Measurements from ENCODE around the gene MIEN1. TPM values are rescaled to one million over a fixed set of nuclear protein-coding genes. Genes with fewer than 3 reads are reported as not detected.

Gene MIEN1
- total and polyA plus RNA-seq, 2 donors (not counting 1 experiment from before 2014, with no cell fraction given) = 41.1 to 63.2 TPM

DNA sequence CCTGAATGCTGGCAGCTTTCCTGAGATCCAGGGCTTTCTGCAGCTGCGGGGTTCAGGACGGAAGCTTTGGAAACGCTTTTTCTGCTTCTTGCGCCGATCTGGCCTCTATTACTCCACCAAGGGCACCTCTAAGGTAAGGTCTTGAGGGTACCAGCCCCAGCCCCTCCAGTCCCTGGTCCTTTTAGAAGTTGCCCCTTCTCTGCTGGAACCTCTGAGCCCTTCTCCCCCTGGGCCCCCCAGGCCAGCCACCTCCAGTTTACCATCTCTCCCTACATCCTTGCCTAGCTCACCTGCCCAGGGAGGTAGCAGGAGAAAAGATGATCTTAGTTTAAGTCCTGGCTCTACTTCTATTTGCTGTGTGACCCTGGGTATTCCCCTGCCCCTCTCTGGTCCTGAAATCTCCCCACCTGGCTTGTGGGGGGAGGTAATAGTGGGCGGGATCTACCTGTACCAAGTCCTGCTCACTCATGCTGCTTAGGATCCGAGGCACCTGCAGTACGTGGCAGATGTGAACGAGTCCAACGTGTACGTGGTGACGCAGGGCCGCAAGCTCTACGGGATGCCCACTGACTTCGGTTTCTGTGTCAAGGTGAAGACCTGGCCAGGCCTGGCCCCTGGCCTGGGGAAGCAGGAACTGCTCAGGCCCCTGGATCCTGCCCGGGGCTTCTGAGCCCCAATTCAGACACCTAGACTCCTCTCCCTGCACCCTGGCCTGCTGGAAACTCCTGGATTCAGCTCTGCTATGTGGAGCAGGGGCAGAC is 13.9 kb upstream of the MIEN1 start:
- TF ChIP-seq, protein P1, sequence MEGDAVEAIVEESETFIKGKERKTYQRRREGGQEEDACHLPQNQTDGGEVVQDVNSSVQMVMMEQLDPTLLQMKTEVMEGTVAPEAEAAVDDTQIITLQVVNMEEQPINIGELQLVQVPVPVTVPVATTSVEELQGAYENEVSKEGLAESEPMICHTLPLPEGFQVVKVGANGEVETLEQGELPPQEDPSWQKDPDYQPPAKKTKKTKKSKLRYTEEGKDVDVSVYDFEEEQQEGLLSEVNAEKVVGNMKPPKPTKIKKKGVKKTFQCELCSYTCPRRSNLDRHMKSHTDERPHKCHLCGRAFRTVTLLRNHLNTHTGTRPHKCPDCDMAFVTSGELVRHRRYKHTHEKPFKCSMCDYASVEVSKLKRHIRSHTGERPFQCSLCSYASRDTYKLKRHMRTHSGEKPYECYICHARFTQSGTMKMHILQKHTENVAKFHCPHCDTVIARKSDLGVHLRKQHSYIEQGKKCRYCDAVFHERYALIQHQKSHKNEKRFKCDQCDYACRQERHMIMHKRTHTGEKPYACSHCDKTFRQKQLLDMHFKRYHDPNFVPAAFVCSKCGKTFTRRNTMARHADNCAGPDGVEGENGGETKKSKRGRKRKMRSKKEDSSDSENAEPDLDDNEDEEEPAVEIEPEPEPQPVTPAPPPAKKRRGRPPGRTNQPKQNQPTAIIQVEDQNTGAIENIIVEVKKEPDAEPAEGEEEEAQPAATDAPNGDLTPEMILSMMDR (IDR thresholded peaks at IDR 0.05) = no peak
- TF ChIP-seq EZH2 (IDR thresholded peaks at IDR 0.05; ENCODE audit: borderline replicate concordance, insufficient read depth, low read depth, low read length, poor library complexity, severe bottlenecking) = no peak
- H3K4me1 Mint-ChIP-seq = peaks cover 16% of the 10 kb centered on the region
- 92% methylated on average over 16 of the region's 16 CpGs for WGBS (ENCODE audit: insufficient coverage)
- Histone ChIP-seq H3K4me1 (ENCODE audit: control insufficient read depth in 2 of 2, insufficient read depth in 2 of 2, low read length in 2 of 2) (peaks cover 13 to 16% of the 10 kb centered on the region in 2 donors), H3K9me3 (ENCODE audit: control extremely low read depth in 1 of 3, control insufficient read depth in 2 of 3, insufficient read depth in 1 of 3, low read length in 2 of 3) (no peaks in the 10 kb centered on the region), H3K4me3 (ENCODE audit: control extremely low read depth in 1 of 5, extremely low read depth in 1 of 5, insufficient read depth in 1 of 5, low read depth in 2 of 5, low read length in 4 of 5) (no peak overlapping the region), H3K4me2 (replicated peaks; ENCODE audit: low read depth, low read length, poor library complexity, severe bottlenecking) (no peak overlapping the region), H3K27ac (ENCODE audit: low read length in 2 of 2) (no peak overlapping the region), H3K79me2 (ENCODE audit: control insufficient read depth, insufficient read depth, low read length) (no peaks in the 10 kb centered on the region), H3K27me3 (replicated peaks in 1 of 4; ENCODE audit: control extremely low read depth in 1 of 4, control insufficient read depth in 3 of 4, insufficient read depth in 4 of 4, low read length in 3 of 4) (peaks cover 0 to 16% (median 3%) of the 10 kb centered on the region in 4 experiments), H2AFZ (ENCODE audit: insufficient read depth, low read depth, low read length, poor library complexity, severe bottlenecking) (no peak overlapping the region), H3K36me3 (replicated peaks in 1 of 2; ENCODE audit: control extremely low read depth in 1 of 2, control insufficient read depth in 1 of 2, extremely low read depth in 1 of 2, insufficient read depth in 2 of 2, low read length in 1 of 2) (no peaks in the 10 kb centered on the region), H3K9ac (ENCODE audit: low read length) (no peak overlapping the region), H4K20me1 (ENCODE audit: control insufficient read depth, insufficient read depth, low read length, poor library complexity, severe bottlenecking) (no peaks in the 10 kb centered on the region)
- peaks cover 12% of the 10 kb centered on the region for H3K27me3 Mint-ChIP-seq
- H3K4me3 Mint-ChIP-seq = no peak overlapping the region
- intact Hi-C loops (cut with micrococcal nuclease) = no loop called here
- ChIA-PET CTCF (interaction anchor here (1.2 kb wide), 1 partner anchor 15 kb away, joined by 4 read pairs; no protein-coding TSS in a partner anchor), POLR2A (interaction anchor here (0.5 kb wide), 1 partner anchor 381 kb away, joined by 8 read pairs; no protein-coding TSS in a partner anchor)
- H3K27ac Mint-ChIP-seq = no peak overlapping the region
- H3K9me3 Mint-ChIP-seq (ENCODE audit: insufficient read depth) = no peaks in the 10 kb centered on the region
- ATAC-seq (ENCODE audit: low read depth) = no peak
- DNase-seq = no peak

DNA sequence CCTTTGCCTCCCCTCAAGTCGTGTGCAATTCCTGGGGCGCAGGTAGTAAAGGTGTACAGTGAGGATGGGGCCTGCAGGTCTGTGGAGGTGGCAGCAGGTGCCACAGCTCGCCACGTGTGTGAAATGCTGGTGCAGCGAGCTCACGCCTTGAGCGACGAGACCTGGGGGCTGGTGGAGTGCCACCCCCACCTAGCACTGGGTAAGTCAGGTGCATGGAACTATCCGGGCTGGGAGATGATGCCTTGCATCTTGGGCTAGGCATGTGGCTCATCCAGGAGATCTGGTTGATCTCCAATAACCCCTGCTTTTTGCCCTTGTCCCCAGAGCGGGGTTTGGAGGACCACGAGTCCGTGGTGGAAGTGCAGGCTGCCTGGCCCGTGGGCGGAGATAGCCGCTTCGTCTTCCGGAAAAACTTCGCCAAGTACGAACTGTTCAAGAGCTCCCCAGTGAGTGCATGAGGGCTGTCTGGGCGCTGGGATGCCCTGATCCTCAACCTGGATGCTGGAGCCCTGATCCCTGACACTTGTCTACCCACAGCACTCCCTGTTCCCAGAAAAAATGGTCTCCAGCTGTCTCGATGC is 12.6 kb upstream of the MIEN1 start:
- Histone ChIP-seq H3K4me2 (replicated peaks; ENCODE audit: low read depth, low read length, poor library complexity, severe bottlenecking) (no peak overlapping the region), H3K27ac (ENCODE audit: low read length in 2 of 2) (no peak overlapping the region), H3K36me3 (replicated peaks in 1 of 2; ENCODE audit: control extremely low read depth in 1 of 2, control insufficient read depth in 1 of 2, extremely low read depth in 1 of 2, insufficient read depth in 2 of 2, low read length in 1 of 2) (no peaks in the 10 kb centered on the region), H3K4me1 (ENCODE audit: control insufficient read depth in 2 of 2, insufficient read depth in 2 of 2, low read length in 2 of 2) (peaks cover 26 to 28% of the 10 kb centered on the region in 2 donors), H3K79me2 (ENCODE audit: control insufficient read depth, insufficient read depth, low read length) (no peaks in the 10 kb centered on the region), H4K20me1 (ENCODE audit: control insufficient read depth, insufficient read depth, low read length, poor library complexity, severe bottlenecking) (no peaks in the 10 kb centered on the region), H3K9ac (ENCODE audit: low read length) (no peak overlapping the region), H2AFZ (ENCODE audit: insufficient read depth, low read depth, low read length, poor library complexity, severe bottlenecking) (no peak overlapping the region), H3K9me3 (ENCODE audit: control extremely low read depth in 1 of 3, control insufficient read depth in 2 of 3, insufficient read depth in 1 of 3, low read length in 2 of 3) (peaks cover 0 to 4% (median 0%) of the 10 kb centered on the region in 3 donors), H3K4me3 (ENCODE audit: control extremely low read depth in 1 of 5, extremely low read depth in 1 of 5, insufficient read depth in 1 of 5, low read depth in 2 of 5, low read length in 4 of 5) (no peak overlapping the region), H3K27me3 (replicated peaks in 1 of 4; ENCODE audit: control extremely low read depth in 1 of 4, control insufficient read depth in 3 of 4, insufficient read depth in 4 of 4, low read length in 3 of 4) (peaks cover 0 to 27% (median 7%) of the 10 kb centered on the region in 4 experiments)
- ChIA-PET CTCF (interaction anchor here (0.9 to 1.4 kb wide), 2 partner anchors 10 to 13 kb away, joined by 4 to 5 read pairs; partner anchors contain the start of gene MIEN1), POLR2A (interaction anchor here (0.5 to 0.6 kb wide), 2 partner anchors 236 to 536 kb away, joined by 3 read pairs; no protein-coding TSS in a partner anchor)
- ATAC-seq (ENCODE audit: low read depth) (no peak), DNase-seq (no peak)
- peaks cover 25% of the 10 kb centered on the region for H3K4me1 Mint-ChIP-seq
- no peak overlapping the region for H3K27ac Mint-ChIP-seq
- WGBS (ENCODE audit: insufficient coverage) = 89% methylated on average over 20 of the region's 21 CpGs
- TF ChIP-seq, protein P1 (IDR thresholded peaks at IDR 0.05) = no peak
- no peak for TF ChIP-seq EZH2 (IDR thresholded peaks at IDR 0.05; ENCODE audit: borderline replicate concordance, insufficient read depth, low read depth, low read length, poor library complexity, severe bottlenecking)
- H3K27me3 Mint-ChIP-seq = peaks cover 19% of the 10 kb centered on the region
- H3K4me3 Mint-ChIP-seq = no peak overlapping the region
- H3K9me3 Mint-ChIP-seq (ENCODE audit: insufficient read depth) = no peaks in the 10 kb centered on the region
- intact Hi-C loops (cut with micrococcal nuclease) = no loop called here
